ENCODE measurements around the gene KIFC3.

GRCh38 chr16:57799600-57800199 lies 2.6 kb downstream of the KIFC3 start:
- TF ChIP-seq CTCF (IDR thresholded peaks at IDR 0.05) (no peak), POLR2A (IDR thresholded peaks at IDR 0.05) (no peak)

All from uterus (tissue), 2 donors.